K562 (cell line): ENCODE results near the gene PCDHGC4.

Experiments
- ELF1 ChIP-seq: fragments of 200-800 bp; sonication (Bioruptor generic); IDR thresholded peaks from 2 replicates; pipeline ENCODE4 v1.6.1; 2016; ENCODE audit warnings: missing genetic modification characterization, missing compliant biosample characterization
- KLF13 ChIP-seq: fragments of 450-650 bp; IDR thresholded peaks from 2 replicates; pipeline ENCODE4 v1.6.1; 2016; ENCODE audit warnings: missing genetic modification characterization, low read depth, mild to moderate bottlenecking, missing compliant biosample characterization, moderate library complexity, borderline replicate concordance
- POLR2AphosphoS5 ChIP-seq: IDR thresholded peaks from 2 replicates; pipeline ENCODE4 v1.6.1; 2011; ENCODE audit warnings: mild to moderate bottlenecking, low read depth, low read length, moderate library complexity; ENCODE audit not compliant: control insufficient read depth, insufficient read depth
- SPI1 ChIP-seq: IDR thresholded peaks from 2 replicates; pipeline ENCODE4 v1.6.1; 2011; ENCODE audit warnings: low read depth, low read length, control low read depth, borderline replicate concordance
- SRSF9 ChIP-seq: fragments of 200-400 bp; formaldehyde crosslinking; IDR thresholded peaks from 2 replicates; pipeline ENCODE4 v1.6.1; 2017; ENCODE audit warnings: low read depth, low read length, borderline replicate concordance
- TF ChIP-seq, protein P1 (sequence below), 3 experiments: IDR thresholded peaks in 2 of 3; conservative IDR thresholded peaks in 1 of 3; 2 replicates each; pipeline ENCODE4 v1.5.1; 2011 to 2012; ENCODE audit warnings: low read length in 3 of 3, mild to moderate bottlenecking in 3 of 3, control low read depth in 2 of 3, improper control_type of control experiment in 1 of 3, inconsistent platforms in 1 of 3, low read depth in 1 of 3, mixed read lengths in 1 of 3, moderate library complexity in 1 of 3; ENCODE audit not compliant: insufficient read depth in 2 of 3
- TF ChIP-seq, protein P2 (sequence below): sonication (generic); formaldehyde crosslinking; IDR thresholded peaks from 2 replicates; pipeline ENCODE4 v1.9.0; 2022; ENCODE audit warnings: mild to moderate bottlenecking, missing genetic modification reagents

DNA sequence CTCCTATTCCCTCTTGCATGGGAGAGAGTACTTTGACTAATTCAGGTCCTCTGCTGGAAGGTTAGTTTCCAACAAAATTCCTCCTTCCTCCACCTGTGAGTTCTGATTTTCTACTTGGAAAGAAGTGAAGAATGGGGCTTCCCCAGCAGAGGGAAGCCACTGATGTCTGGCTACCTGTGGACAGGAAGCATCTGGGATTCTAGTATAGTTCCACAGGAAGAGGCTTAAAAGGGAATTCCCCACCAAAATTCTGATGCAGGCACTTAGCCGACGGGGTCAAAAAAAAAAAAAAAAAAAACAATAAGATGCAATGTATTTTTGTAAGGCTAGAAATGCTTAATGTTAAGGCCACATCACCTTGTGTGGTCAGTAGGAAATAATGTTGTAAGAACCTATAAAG is 37.5 kb downstream of the PCDHGC4 start:
- TF ChIP-seq, protein P1, sequence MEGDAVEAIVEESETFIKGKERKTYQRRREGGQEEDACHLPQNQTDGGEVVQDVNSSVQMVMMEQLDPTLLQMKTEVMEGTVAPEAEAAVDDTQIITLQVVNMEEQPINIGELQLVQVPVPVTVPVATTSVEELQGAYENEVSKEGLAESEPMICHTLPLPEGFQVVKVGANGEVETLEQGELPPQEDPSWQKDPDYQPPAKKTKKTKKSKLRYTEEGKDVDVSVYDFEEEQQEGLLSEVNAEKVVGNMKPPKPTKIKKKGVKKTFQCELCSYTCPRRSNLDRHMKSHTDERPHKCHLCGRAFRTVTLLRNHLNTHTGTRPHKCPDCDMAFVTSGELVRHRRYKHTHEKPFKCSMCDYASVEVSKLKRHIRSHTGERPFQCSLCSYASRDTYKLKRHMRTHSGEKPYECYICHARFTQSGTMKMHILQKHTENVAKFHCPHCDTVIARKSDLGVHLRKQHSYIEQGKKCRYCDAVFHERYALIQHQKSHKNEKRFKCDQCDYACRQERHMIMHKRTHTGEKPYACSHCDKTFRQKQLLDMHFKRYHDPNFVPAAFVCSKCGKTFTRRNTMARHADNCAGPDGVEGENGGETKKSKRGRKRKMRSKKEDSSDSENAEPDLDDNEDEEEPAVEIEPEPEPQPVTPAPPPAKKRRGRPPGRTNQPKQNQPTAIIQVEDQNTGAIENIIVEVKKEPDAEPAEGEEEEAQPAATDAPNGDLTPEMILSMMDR (IDR thresholded peaks at IDR 0.05 in 2 of 3, conservative IDR thresholded peaks at IDR 0.05 in 1 of 3; ENCODE audit: insufficient read depth in 2 of 3, low read depth in 1 of 3, low read length in 3 of 3), result no peak
- no peak for TF ChIP-seq KLF13 (tag)
- no peak for TF ChIP-seq POLR2AphosphoS5
- TF ChIP-seq SPI1, result no peak
- TF ChIP-seq, protein P2, sequence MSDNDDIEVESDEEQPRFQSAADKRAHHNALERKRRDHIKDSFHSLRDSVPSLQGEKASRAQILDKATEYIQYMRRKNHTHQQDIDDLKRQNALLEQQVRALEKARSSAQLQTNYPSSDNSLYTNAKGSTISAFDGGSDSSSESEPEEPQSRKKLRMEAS (CRISPR knock-in tag), result no peak
- TF ChIP-seq SRSF9, result no peak
- TF ChIP-seq ELF1 (tag), result no peak
